ENCODE data around the gene EMC7. TPM values are rescaled to one million over a fixed set of nuclear protein-coding genes. Genes with fewer than 3 reads are reported as not detected.

The EMC7 gene
- total RNA-seq, 1 experiment from 2014 or later: 79.6 TPM

- TF ChIP-seq SIN3A (IDR thresholded peaks at IDR 0.05; ENCODE audit: borderline replicate concordance, insufficient read depth, low read depth, low read length): no peak
- TF ChIP-seq REST (IDR thresholded peaks at IDR 0.05; ENCODE audit: insufficient read depth in 1 of 2, low read depth in 2 of 2, low read length in 1 of 2): no peak
- no peak for TF ChIP-seq CTCF (IDR thresholded peaks at IDR 0.05)
- no peak for TF ChIP-seq TCF7L2 (IDR thresholded peaks at IDR 0.05; ENCODE audit: low read depth, low read length)
- no peak for TF ChIP-seq POLR2AphosphoS5 (IDR thresholded peaks at IDR 0.05; ENCODE audit: low read depth, low read length)
- no peak overlapping the region for H3K27ac ChIP-seq (ENCODE audit: low read length)
- no peaks in the 10 kb centered on the region for H3K4me1 ChIP-seq (ENCODE audit: control insufficient read depth, insufficient read depth, low read length)
- in situ Hi-C loops (cut with HindIII; ENCODE audit: low pct_unique_long_range_greater_than_20kb, low sequenced_read_pairs) (no loop called here), intact Hi-C loops (cut with micrococcal nuclease; ENCODE audit: unreplicated experiment) (no loop called here)
- CTCF ChIA-PET: no interaction called here
- H3K36me3 ChIP-seq (ENCODE audit: control insufficient read depth, insufficient read depth, low read length): no peaks in the 10 kb centered on the region
- H3K9me3 ChIP-seq (ENCODE audit: control insufficient read depth, insufficient read depth, low read depth, low read length): no peaks in the 10 kb centered on the region
- DNase-seq (ENCODE audit: low read depth, low spot score): no peak
- no peak for ATAC-seq
- no peaks in the 10 kb centered on the region for H3K27me3 ChIP-seq (ENCODE audit: control insufficient read depth, insufficient read depth, low read length)
- POLR2A ChIA-PET: no interaction called here
- no peak overlapping the region for H3K4me3 ChIP-seq (ENCODE audit: low read depth in 2 of 2, low read length in 2 of 2)
- no TSS peak for BruUV-seq (replicated peaks)
These were observed 42.2 kb downstream of the EMC7 start for GRCh38 chr15:34059476-34059875.

GRCh38 chr15:34056911-34057310 lies 44.8 kb downstream of the EMC7 start:
- no TSS peak for BruUV-seq (replicated peaks)
- in situ Hi-C loops (cut with HindIII; ENCODE audit: low pct_unique_long_range_greater_than_20kb, low sequenced_read_pairs): no loop called here
- no peak for DNase-seq (ENCODE audit: low read depth, low spot score)
- ChIA-PET CTCF (no interaction called here), POLR2A (no interaction called here)
- H3K4me3 ChIP-seq (ENCODE audit: low read depth in 2 of 2, low read length in 2 of 2): no peak overlapping the region
- H3K4me1 ChIP-seq (ENCODE audit: control insufficient read depth, insufficient read depth, low read length): no peaks in the 10 kb centered on the region
- no peaks in the 10 kb centered on the region for H3K36me3 ChIP-seq (ENCODE audit: control insufficient read depth, insufficient read depth, low read length)
- no peak for ATAC-seq
- intact Hi-C loops (cut with micrococcal nuclease; ENCODE audit: unreplicated experiment): no loop called here
- no peaks in the 10 kb centered on the region for H3K27me3 ChIP-seq (ENCODE audit: control insufficient read depth, insufficient read depth, low read length)
- no peak for TF ChIP-seq TCF7L2 (IDR thresholded peaks at IDR 0.05; ENCODE audit: low read depth, low read length)
- TF ChIP-seq SIN3A (IDR thresholded peaks at IDR 0.05; ENCODE audit: borderline replicate concordance, insufficient read depth, low read depth, low read length): no peak
- no peak for TF ChIP-seq REST (IDR thresholded peaks at IDR 0.05; ENCODE audit: insufficient read depth in 1 of 2, low read depth in 2 of 2, low read length in 1 of 2)
- TF ChIP-seq CTCF (IDR thresholded peaks at IDR 0.05): no peak
- no peak for TF ChIP-seq POLR2AphosphoS5 (IDR thresholded peaks at IDR 0.05; ENCODE audit: low read depth, low read length)
- no peak overlapping the region for H3K27ac ChIP-seq (ENCODE audit: low read length)
- no peaks in the 10 kb centered on the region for H3K9me3 ChIP-seq (ENCODE audit: control insufficient read depth, insufficient read depth, low read depth, low read length)
